D721Med (cell line): ENCODE measurements around the gene CFAP410.
"Not testable (repeated sequence)": the region's sequence is repeated elsewhere in the genome, so short reads cannot be mapped to it uniquely, and the experiment has no call there.

Source experiments
- DNase-seq: peaks from one replicate; pipeline ENCODE4 v3.0.0; 2011; ENCODE audit warnings: low spot score; ENCODE audit not compliant: insufficient read length
- FAIRE-seq: peaks from 2 replicates; lab custom pipeline; 2011; peaks lifted over from hg19 to GRCh38; lab: Jason Lieb, UNC
- CTCF ChIP-seq: IDR thresholded peaks from 2 replicates; pipeline ENCODE4 v1.5.1; 2012; ENCODE audit warnings: mild to moderate bottlenecking, control low read depth; ENCODE audit not compliant: insufficient read depth; ENCODE audit errors: missing control alignments

Gene CFAP410

GRCh38 chr21:44286716-44287632 lies 52.2 kb downstream of the CFAP410 start:
- FAIRE-seq: no peak

DNA sequence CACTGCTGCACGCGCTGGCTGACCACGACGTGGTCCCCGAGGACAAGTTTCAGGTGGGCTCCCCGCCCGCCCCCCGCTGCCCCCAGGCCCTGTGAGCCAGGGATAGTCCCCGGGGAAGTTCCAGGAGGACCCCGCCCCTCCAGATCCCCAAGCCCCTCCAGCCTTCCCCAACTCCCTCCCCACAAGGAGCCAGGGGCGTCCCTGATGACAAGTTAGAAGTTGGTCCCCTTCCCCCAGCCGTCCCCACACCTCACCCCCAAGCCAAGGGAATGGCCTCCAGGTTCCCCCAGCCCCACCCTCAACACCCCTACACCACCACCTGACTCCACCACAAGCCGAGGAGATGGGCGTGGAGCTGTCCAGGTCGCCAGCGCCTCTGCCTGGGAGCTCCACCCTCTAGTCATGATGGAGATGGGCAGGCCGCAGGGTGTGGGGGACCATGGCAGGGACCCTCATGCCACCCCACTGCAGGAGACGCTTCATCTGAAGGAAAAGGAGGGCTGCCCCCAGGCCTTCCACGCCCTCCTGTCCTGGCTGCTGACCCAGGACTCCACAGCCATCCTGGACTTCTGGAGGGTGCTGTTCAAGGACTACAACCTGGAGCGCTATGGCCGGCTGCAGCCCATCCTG lies 53.0 kb downstream of the CFAP410 start:
- FAIRE-seq: no peak
- no peak for DNase-seq
- no peak for TF ChIP-seq CTCF

More at GRCh38 chr21:44286716-44287632, 52.2 kb downstream of the CFAP410 start:
- no peak for DNase-seq
- no peak for TF ChIP-seq CTCF

DNA sequence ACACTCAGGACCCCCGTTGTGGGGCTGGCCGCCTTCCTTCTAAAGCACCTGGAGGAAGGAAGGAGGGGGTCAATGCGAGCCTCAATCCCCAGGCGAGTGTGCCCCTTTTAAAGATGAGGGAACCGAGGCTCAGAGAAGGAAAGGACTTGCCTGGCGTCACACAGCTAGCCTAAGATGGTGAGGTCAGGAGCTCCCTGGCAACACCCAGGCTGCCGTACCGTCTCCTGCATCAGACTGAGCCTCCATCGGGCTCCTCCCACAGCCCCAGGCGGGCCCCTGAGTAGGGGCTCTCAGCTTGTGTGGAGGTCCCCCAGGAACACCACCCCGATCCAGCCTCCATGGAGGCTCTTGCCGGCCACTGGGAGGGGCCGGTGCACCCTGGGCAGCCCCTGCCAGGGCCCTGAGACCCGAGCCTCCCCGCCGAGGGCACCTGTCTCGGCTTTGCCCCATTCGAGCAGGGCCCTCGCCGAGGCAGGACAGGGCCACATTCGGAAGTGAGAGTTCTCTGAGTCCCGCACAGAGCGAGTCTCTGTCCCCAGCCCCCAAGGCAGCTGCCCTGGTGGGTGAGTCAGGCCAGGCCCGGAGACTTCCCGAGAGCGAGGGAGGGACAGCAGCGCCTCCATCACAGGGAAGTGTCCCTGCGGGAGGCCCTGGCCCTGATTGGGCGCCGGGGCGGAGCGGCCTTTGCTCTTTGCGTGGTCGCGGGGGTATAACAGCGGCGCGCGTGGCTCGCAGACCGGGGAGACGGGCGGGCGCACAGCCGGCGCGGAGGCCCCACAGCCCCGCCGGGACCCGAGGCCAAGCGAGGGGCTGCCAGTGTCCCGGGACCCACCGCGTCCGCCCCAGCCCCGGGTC lies 53.8 kb downstream of the CFAP410 start, which contains the start of gene AIRE:
AIRE (plus strand) TSS at position 739 of the 855 bp plus-strand sequence. CDS start 131 bp downstream, outside the sequence.
- no peak for TF ChIP-seq CTCF
- DNase-seq: no peak
- FAIRE-seq: no peak

DNA sequence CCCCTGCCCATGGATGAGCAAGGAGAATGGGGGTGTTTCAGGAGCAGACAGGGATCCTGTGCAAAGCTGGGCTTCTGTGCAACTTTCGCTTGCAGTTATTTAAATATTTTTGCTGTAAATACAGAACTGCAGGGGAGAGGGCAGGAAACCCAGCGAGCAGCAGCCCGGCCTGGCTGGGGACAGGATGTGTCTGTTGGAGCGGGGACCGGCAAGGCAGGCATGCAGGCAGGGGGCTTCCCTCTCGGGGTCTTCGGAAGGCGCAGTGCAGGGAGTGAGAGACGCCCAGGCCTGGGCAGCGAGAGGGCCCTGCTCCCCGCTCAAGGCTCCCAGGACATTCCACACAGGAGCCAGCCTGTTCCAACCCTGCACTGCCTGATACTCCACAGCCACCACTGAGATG lies 55.2 kb downstream of the CFAP410 start:
- FAIRE-seq (no peak), DNase-seq (no peak)
- no peak for TF ChIP-seq CTCF

DNA sequence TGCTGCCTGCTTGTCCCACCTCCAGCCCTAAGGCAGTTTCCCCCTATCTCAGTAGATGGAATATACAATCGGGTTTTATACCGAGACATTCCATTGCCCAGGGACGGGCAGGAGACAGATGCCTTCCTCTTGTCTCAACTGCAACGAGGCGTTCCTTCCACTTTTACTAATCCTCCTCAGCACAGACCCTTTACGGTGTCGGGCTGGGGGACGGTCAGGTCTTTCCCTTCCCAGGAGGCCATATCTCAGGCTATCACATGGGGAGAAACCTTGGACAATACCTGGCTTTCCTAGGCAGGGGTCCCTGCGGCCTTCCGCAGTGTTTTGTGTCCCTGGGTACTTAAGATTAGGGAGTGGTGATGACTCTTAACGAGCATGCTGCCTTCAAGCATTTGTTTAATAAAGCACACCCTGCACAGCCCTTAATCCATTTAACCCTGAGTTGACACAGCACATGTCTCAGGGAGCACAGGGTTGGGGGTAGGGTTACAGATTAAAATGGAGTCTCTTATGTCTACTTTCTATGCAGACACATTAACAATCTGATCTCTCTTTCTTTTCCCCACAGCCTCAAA lies 55.9 kb downstream of the CFAP410 start:
- not testable (repeated sequence) for DNase-seq, FAIRE-seq

DNA sequence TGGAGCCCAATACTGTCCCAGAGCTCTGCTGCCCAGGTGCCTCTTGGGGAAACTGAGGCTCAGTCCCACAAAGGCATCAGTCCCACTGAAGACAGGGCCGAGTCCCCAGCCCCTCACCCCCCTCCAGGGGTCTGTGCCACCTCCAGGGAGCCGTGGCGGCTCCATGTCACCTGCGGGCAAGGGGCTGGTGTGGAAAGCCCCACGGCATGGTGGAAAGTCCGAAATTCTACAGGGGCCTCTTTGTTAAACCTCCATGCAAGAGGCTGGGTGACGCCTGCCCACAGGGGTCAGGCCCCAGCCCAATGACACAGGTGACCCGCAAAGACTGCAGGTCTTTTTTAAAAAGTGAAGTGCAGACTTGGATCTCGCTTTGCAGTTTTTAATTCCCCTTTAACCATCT lies 56.8 kb downstream of the CFAP410 start:
- no peak for DNase-seq
- TF ChIP-seq CTCF: no peak
- no peak for FAIRE-seq

- no peak for TF ChIP-seq CTCF
- no peak for FAIRE-seq
- no peak for DNase-seq
Measured at GRCh38 chr21:44281801-44282200, 57.4 kb downstream of the CFAP410 start.
